GM18511 (cell line): ENCODE measurements around the gene ZFP91.

Source experiments
- ATAC-seq: cut with Tn5 transposase; IDR thresholded peaks from one replicate; pipeline ENCODE4 v1.9.1; 2021; ENCODE audit warnings: mild to moderate bottlenecking, moderate library complexity; ENCODE audit not compliant: unreplicated experiment

ZFP91 gene

DNA sequence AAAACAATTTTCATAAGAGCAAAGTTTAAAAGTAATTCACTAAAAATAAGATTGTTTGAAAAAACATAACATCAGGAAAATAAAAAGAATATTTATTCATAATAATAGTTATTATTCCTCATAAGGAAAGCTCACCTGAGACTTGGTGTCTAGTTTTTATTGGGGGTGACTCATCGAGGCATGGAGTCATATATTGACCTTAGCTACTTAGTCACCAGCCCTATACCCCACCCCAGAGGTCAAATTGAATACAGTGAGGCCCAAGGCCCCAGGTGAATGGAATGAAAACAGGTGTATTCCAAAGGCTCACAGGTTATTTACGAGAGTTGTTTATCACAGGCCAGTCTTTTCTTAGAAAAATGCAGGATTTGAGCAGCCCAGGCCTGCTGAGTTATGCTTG is 80.5 kb downstream of the ZFP91 start:
- no peak for ATAC-seq

DNA sequence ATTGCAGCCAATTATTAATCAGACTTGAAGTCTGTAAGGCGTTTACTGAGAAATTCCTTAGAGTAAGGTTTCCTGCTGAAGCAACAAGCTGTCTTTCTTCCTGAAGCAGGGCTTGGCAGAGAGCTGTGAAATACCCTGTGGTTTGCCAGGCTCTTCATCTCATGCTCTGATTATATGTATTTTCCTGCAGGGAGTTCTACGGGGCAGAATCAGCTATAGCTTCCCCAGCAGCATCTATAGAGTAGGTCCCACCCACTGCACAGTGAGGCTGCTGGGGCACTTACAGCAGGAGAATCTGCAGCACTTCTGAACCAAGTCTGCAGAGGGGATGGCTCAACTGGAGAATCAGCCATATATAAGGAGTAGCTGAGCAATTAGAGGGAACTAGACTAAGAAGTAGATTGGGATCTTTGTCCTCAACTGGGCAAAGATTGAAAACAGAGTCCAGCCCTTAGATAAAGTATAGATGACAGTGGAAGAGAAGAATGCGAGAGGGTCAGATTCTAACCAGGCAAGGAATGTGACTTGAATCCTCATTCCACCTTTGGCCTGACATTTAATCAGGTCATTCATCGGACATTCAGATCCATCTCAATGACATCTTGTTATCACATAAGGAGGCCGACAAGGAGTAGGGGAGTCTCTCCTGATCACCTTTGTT is 81.2 kb downstream of the ZFP91 start:
- ATAC-seq = no peak
